GM23248 (cell line): ENCODE results near the gene ZNF783. TPM values are rescaled to one million over a fixed set of nuclear protein-coding genes. Genes with fewer than 3 reads are reported as not detected.
"Not testable (repeated sequence)": the region's sequence is repeated elsewhere in the genome, so short reads cannot be mapped to it uniquely, and the experiment has no call there.

Experiments
- DNase-seq: peaks from one replicate; pipeline ENCODE4 v3.0.0-alpha.2; 2015
- H2AFZ ChIP-seq: fragments of 200-600 bp; sonication (generic); 2 replicates; pipeline ENCODE4 v1.6.1; 2016; ENCODE audit warnings: antibody characterized with exemption
- H3F3A ChIP-seq: fragments of 200-600 bp; sonication (generic); 2 replicates; pipeline ENCODE4 v1.6.1; 2016; ENCODE audit warnings: mild to moderate bottlenecking, antibody characterized with exemption, mixed run types; ENCODE audit not compliant: insufficient read depth
- H3K27ac ChIP-seq: fragments of 200-600 bp; sonication (generic); 2 replicates; pipeline ENCODE4 v1.5.1; 2016; ENCODE audit warnings: mild to moderate bottlenecking
- H3K27me3 ChIP-seq: fragments of 200-600 bp; sonication (generic); replicated peaks from 2 replicates; pipeline ENCODE4 v1.6.1; 2016; ENCODE audit warnings: mild to moderate bottlenecking; ENCODE audit not compliant: insufficient read depth
- H3K36me3 ChIP-seq: fragments of 200-600 bp; sonication (generic); 2 replicates; pipeline ENCODE4 v1.6.1; 2016; ENCODE audit warnings: low read depth, mild to moderate bottlenecking
- H3K4me1 ChIP-seq: fragments of 200-600 bp; sonication (generic); 2 replicates; pipeline ENCODE4 v1.6.1; 2016; ENCODE audit warnings: mild to moderate bottlenecking; ENCODE audit not compliant: insufficient read depth
- H3K4me2 ChIP-seq: fragments of 200-600 bp; sonication (generic); one replicate; pipeline ENCODE4 v1.6.1; 2016; ENCODE audit warnings: mild to moderate bottlenecking; ENCODE audit not compliant: unreplicated experiment
- H3K4me3 ChIP-seq: fragments of 200-600 bp; sonication (generic); 2 replicates; pipeline ENCODE4 v1.5.1; 2016; ENCODE audit warnings: mild to moderate bottlenecking
- H3K79me2 ChIP-seq: fragments of 200-600 bp; sonication (generic); 2 replicates; pipeline ENCODE4 v1.6.1; 2016; ENCODE audit warnings: mild to moderate bottlenecking; ENCODE audit not compliant: insufficient read depth
- H3K9ac ChIP-seq: fragments of 200-600 bp; sonication (generic); 2 replicates; pipeline ENCODE4 v1.6.1; 2016; ENCODE audit warnings: mild to moderate bottlenecking
- H3K9me2 ChIP-seq: fragments of 200-600 bp; sonication (generic); 2 replicates; pipeline ENCODE4 v1.6.1; 2016; ENCODE audit warnings: mixed run types, mild to moderate bottlenecking, moderate library complexity; ENCODE audit not compliant: insufficient read depth
- H3K9me3 ChIP-seq: fragments of 200-600 bp; sonication (generic); one replicate; pipeline ENCODE4 v1.6.1; 2017; ENCODE audit warnings: low read depth
- H4K20me1 ChIP-seq: fragments of 200-600 bp; sonication (generic); 2 replicates; pipeline ENCODE4 v1.6.0; 2016; ENCODE audit not compliant: insufficient read depth
- EZH2 ChIP-seq: fragments of 200-600 bp; sonication (generic); IDR thresholded peaks from 2 replicates; pipeline ENCODE4 v1.6.1; 2018; ENCODE audit warnings: antibody characterized with exemption, mild to moderate bottlenecking; ENCODE audit not compliant: insufficient read depth, poor library complexity, severe bottlenecking
- EZH2phosphoT487 ChIP-seq: fragments of 200-600 bp; sonication (generic); IDR thresholded peaks from 2 replicates; pipeline ENCODE4 v1.6.1; 2018; ENCODE audit warnings: antibody characterized with exemption, moderate library complexity, mild to moderate bottlenecking, low read depth; ENCODE audit not compliant: insufficient read depth
- WGBS, 2 experiments: methylation state at CpG; one replicate each; pipeline ENCODE4 v1.1.6; 2015 to 2017; ENCODE audit warnings: low lambda C conversion rate in 2 of 2, low coverage in 1 of 2; ENCODE audit errors: missing lambda C conversion rate in 2 of 2; 5-methylcytosine and 5-hydroxymethylcytosine counted together
- in situ Hi-C: fragments of 300-500 bp; cut with MboI; formaldehyde crosslinking; loops from 2 replicates; pipeline ENCODE4 v1.15.0; 2020
- polyA plus RNA-seq: library from polyadenylated mRNA; unstranded; fragments of >200 nt; fragmentation: Nextera tagmentation; extraction: Ambion mirVana; gene quantifications from 2 replicates; pipeline ENCODE4 v1.2.1, GENCODE V29; 2016
- total RNA-seq: library from RNA; depleted of rRNA; stranded (reverse); fragments of >200 nt; shearing (Covaris generic); gene quantifications from 2 replicates; pipeline ENCODE4 v1.2.3, GENCODE V29; 2014

The ZNF783 gene
- total and polyA plus RNA-seq, 2 experiments from 2014 or later = 3.6 to 8.6 TPM

GRCh38 chr7:149325248-149325647, 63.3 kb downstream of the ZNF783 start:
- Histone ChIP-seq H2AFZ (no peak overlapping the region), H4K20me1 (no peaks in the 10 kb centered on the region), H3F3A (no peaks in the 10 kb centered on the region), H3K4me3 (no peak overlapping the region), H3K9me2 (no peaks in the 10 kb centered on the region), H3K27me3 (no peaks in the 10 kb centered on the region; the same call in none of the 2 replicates), H3K79me2 (no peaks in the 10 kb centered on the region), H3K9ac (no peak overlapping the region), H3K4me2 (no peak overlapping the region), H3K9me3 (no peaks in the 10 kb centered on the region), H3K27ac (no peak overlapping the region), H3K4me1 (peaks cover 5% of the 10 kb centered on the region; the same call in 1 of the 2 replicates), H3K36me3 (no peaks in the 10 kb centered on the region)
- DNase-seq = no peak
- TF ChIP-seq EZH2phosphoT487 (no peak), EZH2 (no peak)
- 14 to 15% methylated on average over 2 of the region's 2 CpGs for WGBS, 2 experiments
- in situ Hi-C loops = no loop called here

- DNase-seq = no peak
- Histone ChIP-seq H3K9me2 (no peaks in the 10 kb centered on the region), H4K20me1 (no peaks in the 10 kb centered on the region), H3K4me1 (no peaks in the 10 kb centered on the region), H3K4me3 (no peak overlapping the region), H3K9me3 (no peaks in the 10 kb centered on the region), H3F3A (no peaks in the 10 kb centered on the region), H3K9ac (no peak overlapping the region), H3K27ac (no peak overlapping the region), H3K4me2 (no peak overlapping the region), H2AFZ (no peak overlapping the region), H3K79me2 (no peaks in the 10 kb centered on the region), H3K27me3 (no peaks in the 10 kb centered on the region; the same call in none of the 2 replicates), H3K36me3 (no peaks in the 10 kb centered on the region)
- TF ChIP-seq EZH2phosphoT487 = no peak
- no peak for TF ChIP-seq EZH2
- in situ Hi-C loops = no loop called here
- WGBS, 2 experiments = 20 to 25% methylated on average over 3 of the region's 3 CpGs
Measured at GRCh38 chr7:149329265-149329664, 67.3 kb downstream of the ZNF783 start.

- Histone ChIP-seq H4K20me1 (no peaks in the 10 kb centered on the region), H3K9me2 (no peaks in the 10 kb centered on the region), H3K9ac (no peak overlapping the region), H3K27me3 (no peaks in the 10 kb centered on the region; the same call in none of the 2 replicates), H3K79me2 (no peaks in the 10 kb centered on the region), H3K27ac (no peak overlapping the region), H2AFZ (no peak overlapping the region), H3K4me3 (no peak overlapping the region), H3K9me3 (no peaks in the 10 kb centered on the region), H3K4me1 (no peaks in the 10 kb centered on the region), H3K4me2 (no peak overlapping the region), H3K36me3 (no peaks in the 10 kb centered on the region), H3F3A (no peaks in the 10 kb centered on the region)
- TF ChIP-seq EZH2 (no peak), EZH2phosphoT487 (no peak)
- WGBS, 2 experiments = 18 to 19% methylated on average over 3 of the region's 3 CpGs
- DNase-seq = no peak
- in situ Hi-C loops = no loop called here
Measured at GRCh38 chr7:149329766-149330334, 67.9 kb downstream of the ZNF783 start.

- Histone ChIP-seq H3K9ac (no peak overlapping the region), H3K9me2 (no peaks in the 10 kb centered on the region), H4K20me1 (no peaks in the 10 kb centered on the region), H3F3A (no peaks in the 10 kb centered on the region), H3K4me3 (no peak overlapping the region), H3K4me2 (no peak overlapping the region), H3K27ac (no peak overlapping the region), H3K4me1 (no peaks in the 10 kb centered on the region), H3K27me3 (no peaks in the 10 kb centered on the region; the same call in 1 of the 2 replicates), H3K79me2 (no peaks in the 10 kb centered on the region), H3K36me3 (no peaks in the 10 kb centered on the region), H3K9me3 (no peaks in the 10 kb centered on the region), H2AFZ (no peak overlapping the region)
- TF ChIP-seq EZH2phosphoT487 = no peak
- no peak for TF ChIP-seq EZH2
- no peak for DNase-seq
- in situ Hi-C loops = no loop called here
- WGBS, 2 experiments = 47 to 48% methylated on average over 2 of the region's 2 CpGs
Measured at GRCh38 chr7:149330914-149331567, 69.0 kb downstream of the ZNF783 start.

GRCh38 chr7:149332602-149333320, 70.8 kb downstream of the ZNF783 start:
- in situ Hi-C loops, H3K36me3 ChIP-seq, H3K4me1 ChIP-seq, H3K79me2 ChIP-seq, H3K9me3 ChIP-seq, H3K27ac ChIP-seq, H3K4me2 ChIP-seq, H3K27me3 ChIP-seq, H3K9ac ChIP-seq, H2AFZ ChIP-seq, H3K4me3 ChIP-seq, H3K9me2 ChIP-seq, H4K20me1 ChIP-seq, DNase-seq, H3F3A ChIP-seq: not testable (repeated sequence)
- 44 to 52% methylated on average over 16 of the region's 18 CpGs for WGBS, 2 experiments
